HG03097 (cell line): ENCODE results near the gene HDGFL3.
"Not testable (repeated sequence)": the region's sequence is repeated elsewhere in the genome, so short reads cannot be mapped to it uniquely, and the experiment has no call there.

Source experiments
- ATAC-seq: cut with Tn5 transposase; IDR thresholded peaks from one replicate; pipeline ENCODE4 v1.9.1; 2021; ENCODE audit not compliant: unreplicated experiment, low FRiP score

Gene HDGFL3

GRCh38 chr15:83198476-83198875 lies 9.1 kb downstream of the HDGFL3 start:
- no peak for ATAC-seq

GRCh38 chr15:83194528-83194927 lies 13.1 kb downstream of the HDGFL3 start:
- ATAC-seq: no peak

- ATAC-seq: no peak
Observed at GRCh38 chr15:83193721-83194120, 13.9 kb downstream of the HDGFL3 start.

- ATAC-seq: no peak
Observed at GRCh38 chr15:83192742-83193141, 14.9 kb downstream of the HDGFL3 start.

GRCh38 chr15:83190450-83190849 lies 17.2 kb downstream of the HDGFL3 start:
- ATAC-seq: no peak

- ATAC-seq: no peak
Observed at GRCh38 chr15:83185561-83185960, 22.1 kb downstream of the HDGFL3 start.

- ATAC-seq: no peak
Observed at GRCh38 chr15:83178869-83179325, 28.7 kb downstream of the HDGFL3 start.

- ATAC-seq: no peak
Observed at GRCh38 chr15:83178390-83178789, 29.2 kb downstream of the HDGFL3 start.

- no peak for ATAC-seq
Observed at GRCh38 chr15:83174891-83175290, 32.7 kb downstream of the HDGFL3 start.

GRCh38 chr15:83170474-83171165 lies 37.0 kb downstream of the HDGFL3 start:
- ATAC-seq: no peak

- ATAC-seq: not testable (repeated sequence)
Observed at GRCh38 chr15:83169576-83169975, 38.0 kb downstream of the HDGFL3 start.

- ATAC-seq: no peak
Observed at GRCh38 chr15:83166830-83167229, 40.8 kb downstream of the HDGFL3 start.

GRCh38 chr15:83166218-83166617 lies 41.4 kb downstream of the HDGFL3 start:
- ATAC-seq: no peak

GRCh38 chr15:83164771-83165404 lies 42.7 kb downstream of the HDGFL3 start:
- ATAC-seq: no peak

- ATAC-seq: no peak
Observed at GRCh38 chr15:83164111-83164770, 43.4 kb downstream of the HDGFL3 start.

GRCh38 chr15:83163032-83163431 lies 44.6 kb downstream of the HDGFL3 start:
- no peak for ATAC-seq

GRCh38 chr15:83160741-83161140 lies 46.9 kb downstream of the HDGFL3 start:
- ATAC-seq: no peak

GRCh38 chr15:83158393-83158792 lies 49.2 kb downstream of the HDGFL3 start:
- ATAC-seq: no peak

GRCh38 chr15:83155942-83156341 lies 51.7 kb downstream of the HDGFL3 start:
- no peak for ATAC-seq

- ATAC-seq: no peak
Observed at GRCh38 chr15:83153288-83153687, 54.3 kb downstream of the HDGFL3 start.

- ATAC-seq: no peak
Observed at GRCh38 chr15:83144771-83145170, 62.9 kb downstream of the HDGFL3 start.

- not testable (repeated sequence) for ATAC-seq
Observed at GRCh38 chr15:83142151-83142550, 65.5 kb downstream of the HDGFL3 start.
